ENCODE measurements around the gene TRIM47.
"Not testable (repeated sequence)": the region's sequence is repeated elsewhere in the genome, so short reads cannot be mapped to it uniquely, and the experiment has no call there.

The TRIM47 gene

DNA sequence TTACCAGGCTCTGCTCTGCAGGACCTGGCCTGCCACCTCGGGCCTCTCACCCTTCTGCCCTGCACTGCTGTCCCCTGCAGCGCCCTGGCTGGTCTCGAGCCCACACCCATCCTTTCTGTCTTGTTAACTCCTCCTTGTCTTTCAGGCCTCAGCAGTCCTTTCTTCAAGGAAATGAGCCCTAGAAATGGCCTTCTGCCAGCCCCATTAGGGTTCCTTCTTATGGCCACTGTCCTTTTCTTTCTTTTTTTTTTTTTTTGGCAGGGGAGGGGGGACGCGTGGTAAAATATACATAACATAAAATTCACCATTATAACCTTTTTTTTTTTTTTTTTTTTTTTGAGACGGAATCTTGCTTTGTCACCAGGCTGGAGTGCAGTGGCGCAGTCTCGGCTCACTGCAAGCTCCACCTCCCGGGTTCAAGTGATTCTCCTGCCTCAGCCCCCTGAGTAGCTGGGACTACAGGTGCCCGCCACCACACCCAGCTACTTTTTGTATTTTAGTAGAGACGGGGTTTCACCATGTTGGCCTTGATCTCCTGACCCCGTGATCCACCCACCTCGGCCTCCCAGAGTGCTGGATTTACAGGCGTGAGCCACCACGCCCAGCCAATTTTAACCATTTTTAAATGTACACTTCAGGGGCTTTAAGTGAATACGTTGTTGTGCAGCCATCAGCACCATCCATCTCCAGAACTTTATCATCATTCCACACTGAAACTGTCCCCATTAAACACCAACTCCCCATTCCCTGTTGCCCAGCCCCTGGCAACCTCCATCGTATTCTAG is 12.8 kb downstream of the TRIM47 start:
- DNase-seq, result not testable (repeated sequence)

GRCh38 chr17:75864887-75865286 is 13.5 kb downstream of the TRIM47 start:
- not testable (repeated sequence) for DNase-seq

DNA sequence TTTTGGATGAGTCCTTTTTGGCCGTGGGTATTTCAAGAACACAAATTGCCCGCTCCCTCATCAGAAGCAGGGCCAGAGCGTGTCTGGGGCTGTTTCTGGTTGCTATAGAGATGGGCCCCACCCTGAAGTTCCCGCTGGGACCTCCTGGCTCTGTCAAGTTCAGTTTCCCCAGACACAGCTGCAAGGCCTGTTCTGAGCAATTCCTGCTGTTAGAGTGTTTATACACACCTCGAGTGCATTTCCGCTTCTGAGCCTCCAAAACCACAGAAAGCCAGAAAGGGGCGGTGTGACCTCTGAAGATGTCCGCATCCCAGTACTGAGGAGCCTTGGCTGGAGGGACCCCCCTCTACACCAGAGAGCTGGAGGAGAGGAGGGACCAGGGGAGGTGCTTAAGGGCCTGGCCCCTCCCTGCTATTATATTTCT is 13.9 kb downstream of the TRIM47 start:
- DNase-seq, result no peak

- no peak for DNase-seq
These were observed 16.5 kb downstream of the TRIM47 start for GRCh38 chr17:75861927-75862317.

- DNase-seq, result not testable (repeated sequence)
These were observed 19.0 kb downstream of the TRIM47 start for GRCh38 chr17:75859358-75859757.

GRCh38 chr17:75856062-75856756 is 22.2 kb downstream of the TRIM47 start:
- DNase-seq, result no peak

DNA sequence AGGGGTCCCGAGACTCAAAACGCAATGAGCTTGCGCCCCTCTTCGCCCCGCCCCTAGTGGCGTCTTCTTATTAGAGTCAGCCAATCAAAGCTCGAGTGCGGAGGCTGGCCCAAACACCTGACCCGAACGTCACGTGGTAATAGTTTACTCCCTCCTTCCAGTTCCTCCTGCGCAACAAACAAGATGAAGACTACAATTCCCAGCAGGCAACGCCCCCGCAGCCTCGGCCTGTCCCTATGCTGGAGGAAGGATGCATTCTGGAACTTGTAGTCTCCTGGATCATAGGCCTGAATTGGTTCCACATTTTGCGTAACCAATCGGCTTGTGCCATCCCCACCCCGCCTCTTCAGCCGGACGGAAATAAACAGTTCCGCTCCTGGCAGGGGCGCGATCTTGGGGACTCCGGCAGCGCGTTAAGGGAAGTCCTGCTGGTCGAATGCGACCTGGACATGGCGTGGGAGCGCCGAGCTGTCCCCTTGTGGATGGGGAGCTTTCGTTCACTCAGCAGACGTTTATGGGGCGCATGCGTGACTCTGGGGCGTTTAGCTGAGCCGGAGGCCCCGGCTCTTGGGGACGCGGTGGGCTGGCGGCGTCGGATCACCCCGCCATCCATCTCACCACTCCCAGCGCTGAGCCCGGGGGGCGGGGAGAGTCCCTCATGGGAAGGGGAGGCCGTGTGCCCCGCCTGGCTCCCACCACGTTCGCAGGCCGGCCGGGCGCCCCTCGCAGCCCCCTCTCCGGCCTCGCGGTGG is 22.9 kb downstream of the TRIM47 start, which contains the start of gene WBP2:
WBP2 (minus strand) TSS at position 26 of the 752 bp plus-strand sequence. CDS start 38 bp downstream, outside the sequence.
- DNase-seq, result peak; percentile 100

DNA sequence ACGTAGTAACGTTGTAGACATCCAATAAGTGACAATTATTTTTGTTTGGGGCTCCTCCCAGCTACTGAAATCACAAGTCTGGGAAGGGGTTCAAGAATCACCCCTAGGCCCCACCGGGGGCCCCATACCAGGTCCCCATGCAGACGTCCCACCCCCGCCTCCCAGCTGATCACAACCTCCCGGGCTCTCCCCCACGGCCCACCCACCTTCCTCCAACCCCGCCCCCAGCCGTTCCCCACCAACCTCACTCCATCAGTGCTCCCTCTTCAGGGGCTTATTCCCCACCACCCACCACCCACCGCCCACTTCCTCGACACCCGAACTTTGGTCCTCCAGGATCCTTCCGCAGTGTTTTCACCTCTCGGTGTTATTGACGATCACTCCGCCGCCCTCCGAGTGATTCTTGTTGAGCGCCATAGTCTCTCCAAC is 23.5 kb downstream of the TRIM47 start:
- no peak for DNase-seq

DNA sequence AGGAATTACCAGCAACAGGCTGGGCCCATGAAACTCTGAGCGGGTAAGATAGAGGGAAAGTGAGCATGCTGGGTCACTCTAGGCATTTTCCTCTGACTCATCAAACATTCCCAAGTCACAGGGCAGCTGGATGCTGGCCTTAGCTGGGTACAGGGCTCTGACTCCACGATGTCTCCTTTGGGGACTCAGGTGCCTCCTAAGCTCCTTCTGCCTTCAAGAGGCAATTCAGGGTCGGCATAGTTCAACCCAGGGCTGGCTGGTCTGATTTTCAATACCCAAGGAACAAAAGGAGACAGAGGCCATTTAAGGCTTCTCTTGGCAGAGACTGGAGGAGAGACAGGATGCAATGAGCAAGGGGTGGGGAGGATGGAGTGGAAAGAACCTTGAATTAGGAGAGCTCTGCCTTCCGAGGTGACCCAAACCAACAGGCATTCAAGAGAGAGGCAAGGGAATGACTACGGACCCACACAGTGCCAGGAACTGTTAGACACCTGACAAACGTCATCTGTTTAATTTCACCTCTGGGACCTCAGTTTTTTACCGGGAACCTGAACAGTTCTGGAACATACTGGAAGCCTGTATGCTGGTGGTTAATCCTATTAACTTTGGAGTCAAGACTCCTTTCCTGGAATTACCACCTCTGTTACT is 24.2 kb downstream of the TRIM47 start:
- DNase-seq, result no peak

GRCh38 chr17:75853433-75853832 is 24.9 kb downstream of the TRIM47 start:
- no peak for DNase-seq

- not testable (repeated sequence) for DNase-seq
These were observed 26.7 kb downstream of the TRIM47 start for GRCh38 chr17:75851693-75851991.

DNA sequence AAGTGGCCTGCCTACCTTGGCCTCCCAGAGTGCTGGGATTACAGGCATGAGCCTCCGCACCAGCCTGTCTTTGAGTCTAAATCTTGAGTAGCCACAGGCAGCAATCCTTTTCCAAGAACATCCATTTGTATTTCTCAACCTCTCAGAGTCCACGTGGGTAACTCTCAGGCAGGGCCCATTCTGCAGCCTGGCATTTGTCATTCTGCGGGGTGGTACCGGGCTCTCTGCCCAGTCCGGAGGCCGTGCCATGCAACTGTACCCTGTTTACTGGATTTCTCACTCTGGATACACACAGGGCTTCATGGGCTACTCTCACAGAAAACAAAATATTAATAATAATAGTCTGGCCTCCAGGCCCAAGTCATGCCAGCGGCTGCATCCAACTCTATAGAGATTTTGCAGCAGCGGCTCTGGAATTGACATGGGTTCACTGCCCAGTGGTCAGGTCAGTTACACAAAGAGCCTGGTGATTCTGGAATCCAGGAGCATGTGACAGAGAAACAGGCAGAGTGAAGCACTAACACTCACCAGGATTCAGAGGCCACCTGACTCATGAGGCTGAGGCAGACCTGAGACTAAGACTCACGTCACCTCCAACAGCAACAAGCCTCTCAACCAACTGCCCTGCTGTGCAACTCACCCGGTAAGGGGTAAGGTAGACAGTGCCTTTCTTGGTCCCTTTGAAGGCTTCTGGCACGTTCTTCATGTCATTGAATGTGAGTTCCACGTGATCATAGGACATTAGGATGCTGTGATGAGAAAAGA is 27.3 kb downstream of the TRIM47 start:
- no peak for DNase-seq

- no peak for DNase-seq
These were observed 28.7 kb downstream of the TRIM47 start for GRCh38 chr17:75849724-75850123.

- DNase-seq, result peak; percentile 72
These were observed 29.1 kb downstream of the TRIM47 start for GRCh38 chr17:75849279-75849646.

GRCh38 chr17:75848523-75849278 is 29.7 kb downstream of the TRIM47 start:
- peak; percentile 43 for DNase-seq

DNA sequence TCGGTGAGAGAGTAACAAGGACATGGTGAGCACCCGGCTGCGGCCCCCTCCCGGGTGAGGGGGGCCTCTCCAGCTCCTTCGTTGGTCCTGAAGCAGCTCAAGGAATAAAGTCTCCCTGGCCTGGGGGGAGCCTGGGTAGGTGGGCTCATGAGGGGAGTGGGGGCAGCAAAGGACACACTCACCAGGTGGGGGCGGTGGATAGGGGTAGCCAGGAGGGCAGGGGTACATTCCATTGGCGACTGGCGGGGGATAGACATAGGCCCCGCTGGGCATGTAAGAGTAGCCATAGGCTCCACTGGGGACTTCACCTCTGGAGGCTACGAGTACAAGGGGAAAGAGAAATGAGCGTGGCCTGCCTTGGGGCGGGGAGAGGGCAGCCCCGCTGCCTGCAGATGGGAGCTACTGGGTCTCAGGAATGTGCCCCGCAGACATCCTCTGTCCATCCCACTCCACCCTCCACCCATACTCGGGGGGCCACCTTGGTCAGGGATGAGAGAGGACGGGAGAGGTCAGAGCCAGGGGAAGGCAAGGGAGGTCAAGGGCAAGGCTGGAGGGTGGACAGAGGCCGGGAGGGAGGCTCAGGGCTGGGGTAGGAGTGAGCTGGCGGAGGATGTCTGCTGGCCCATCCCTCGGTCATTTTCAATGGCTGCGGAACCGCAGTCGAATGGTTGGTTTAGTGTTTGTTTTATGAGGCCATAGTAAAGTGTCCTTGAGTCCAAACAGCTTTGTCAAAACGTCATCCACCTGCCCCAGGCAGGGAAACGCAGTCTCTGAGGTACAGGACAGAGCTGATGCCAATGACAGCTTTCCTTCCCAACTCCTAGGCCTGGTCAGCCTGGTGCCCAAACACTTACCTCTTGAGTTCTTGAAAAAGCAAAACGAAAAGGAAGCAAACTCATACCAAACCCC is 30.5 kb downstream of the TRIM47 start:
- DNase-seq, result no peak

DNA sequence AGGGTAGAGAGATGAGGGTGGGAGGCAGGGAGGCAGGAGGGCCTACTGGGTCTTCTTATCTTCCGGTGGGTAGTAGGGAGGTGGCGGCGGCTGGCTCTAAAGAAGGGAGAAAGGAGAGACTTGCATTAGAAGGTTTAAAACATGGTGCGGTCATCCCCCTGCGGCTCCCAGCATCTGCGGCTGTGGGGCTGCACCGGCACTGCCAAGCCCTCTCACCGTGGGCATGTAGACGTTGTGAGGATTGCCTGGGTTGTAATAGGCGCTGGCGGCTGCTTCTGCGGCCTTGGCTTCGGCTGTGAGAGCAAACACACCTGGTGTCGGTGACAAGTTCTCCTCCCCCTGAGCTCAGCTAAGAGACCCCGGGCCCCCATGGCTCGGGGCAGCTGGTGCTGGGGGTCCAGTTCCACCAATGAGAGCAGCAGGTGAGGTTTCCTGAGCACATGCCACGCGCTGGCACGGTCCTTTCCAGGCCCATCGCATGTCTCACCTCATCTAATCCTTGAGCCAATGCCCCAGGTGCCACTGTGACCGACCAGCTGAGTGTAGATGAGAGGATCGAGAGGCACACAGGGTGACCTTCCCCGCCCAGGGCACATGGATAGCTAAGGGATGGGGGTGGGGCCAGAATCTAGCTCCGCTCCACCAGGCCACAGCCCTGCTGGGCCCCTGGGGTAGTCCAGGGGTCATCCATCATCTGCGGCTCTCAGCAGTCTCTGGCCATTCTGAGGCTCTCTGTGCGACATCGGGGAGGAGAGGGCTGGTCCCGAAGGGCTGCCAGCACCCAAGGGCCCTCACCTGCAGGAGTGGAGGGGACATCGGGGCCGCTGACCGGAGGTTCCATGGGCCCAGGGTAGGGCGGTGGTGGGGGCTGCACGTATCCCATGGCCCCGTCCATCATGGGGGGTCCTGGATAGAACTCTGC is 31.4 kb downstream of the TRIM47 start:
- DNase-seq, result no peak

DNA sequence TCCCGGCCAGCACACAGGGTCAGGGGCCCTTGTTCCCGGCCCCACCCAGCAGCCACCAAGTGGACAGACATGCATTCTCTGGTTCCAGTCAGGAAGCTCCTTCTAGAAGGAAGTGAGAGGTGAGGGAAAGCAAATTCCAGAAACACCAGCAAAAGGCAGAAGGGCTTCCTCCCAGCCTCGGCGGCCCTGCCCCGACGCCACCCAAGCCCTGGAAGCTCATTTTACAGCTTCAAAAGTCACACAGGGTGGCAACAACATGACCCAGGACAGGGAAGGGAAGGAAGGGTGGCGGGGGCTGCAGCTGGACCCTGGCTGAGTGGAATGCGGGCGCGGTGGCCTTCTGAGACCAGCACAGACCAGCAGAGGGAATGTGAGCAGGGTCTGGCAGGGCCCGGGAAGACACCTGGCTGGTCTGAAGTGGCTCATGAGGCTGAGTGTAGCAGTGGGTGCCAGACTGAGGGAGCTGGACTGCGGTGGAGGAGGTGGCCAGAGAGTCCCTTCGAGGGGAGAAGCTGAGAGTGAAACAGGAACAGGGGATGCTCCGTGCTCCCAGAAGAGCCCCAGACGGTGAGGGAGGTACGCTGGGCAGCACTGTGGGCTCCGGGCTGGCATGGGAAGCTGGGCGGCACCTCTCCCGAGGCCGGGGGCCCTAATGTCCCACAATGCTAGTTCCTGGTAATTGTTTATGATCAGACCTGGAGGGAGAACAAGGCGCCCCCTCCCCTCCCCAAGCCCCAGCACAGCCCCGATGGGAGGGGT is 32.3 kb downstream of the TRIM47 start:
- no peak for DNase-seq
